K562 (cell line): Measurements from ENCODE around the gene GBF1. TPM values are rescaled to one million over a fixed set of nuclear protein-coding genes. Genes with fewer than 3 reads are reported as not detected.
A peak's percentile ranks its signal among the peaks of the same experiment; 100 is the strongest.

ENCODE experiments used
- HDGF ChIP-seq: fragments of 450-650 bp; IDR thresholded peaks from 2 replicates; pipeline ENCODE4 v1.6.1; 2016
- MGA ChIP-seq: fragments of 450-650 bp; IDR thresholded peaks from 2 replicates; pipeline ENCODE4 v1.6.1; 2016; ENCODE audit warnings: mild to moderate bottlenecking, moderate library complexity
- PCBP2 ChIP-seq: fragments of 200-400 bp; formaldehyde crosslinking; IDR thresholded peaks from 2 replicates; pipeline ENCODE4 v1.6.1; 2018; ENCODE audit warnings: low read length, low read depth, mild to moderate bottlenecking, moderate library complexity; ENCODE audit not compliant: poor library complexity, severe bottlenecking
- POLR2B ChIP-seq: fragments of 450-650 bp; IDR thresholded peaks from 2 replicates; pipeline ENCODE4 v1.6.1; 2018; ENCODE audit warnings: low read depth; ENCODE audit not compliant: partially characterized antibody
- PPARD ChIP-seq: fragments of 250-450 bp; sonication (Bioruptor Pico); IDR thresholded peaks from 2 replicates; pipeline ENCODE4 v1.8.0; 2022; ENCODE audit warnings: inconsistent platforms, mild to moderate bottlenecking, moderate library complexity
- RHOXF2B ChIP-seq: fragments of 250-450 bp; sonication (Bioruptor Pico); conservative IDR thresholded peaks from 2 replicates; pipeline ENCODE4 v1.5.1; 2021
- TAF1 ChIP-seq: IDR thresholded peaks from 2 replicates; pipeline ENCODE4 v1.6.1; 2011; ENCODE audit warnings: mild to moderate bottlenecking, low read length, moderate library complexity; ENCODE audit not compliant: insufficient read depth, control insufficient read depth, severe bottlenecking; ENCODE audit errors: extremely low read depth
- ZBTB7A ChIP-seq: IDR thresholded peaks from 2 replicates; pipeline ENCODE4 v1.6.1; 2011; ENCODE audit warnings: low read depth, mild to moderate bottlenecking, low read length, moderate library complexity, borderline replicate concordance; ENCODE audit not compliant: control insufficient read depth
- ZFP30 ChIP-seq: fragments of 250-450 bp; sonication (Bioruptor Pico); IDR thresholded peaks from 2 replicates; pipeline ENCODE4 v1.8.0; 2022; ENCODE audit warnings: moderate library complexity, mild to moderate bottlenecking, inconsistent platforms, borderline replicate concordance
- polyA plus RNA-seq, 8 experiments: library from polyadenylated mRNA; depleted of rRNA in 4 of 8; stranded (reverse) in 5 of 8; unstranded in 3 of 8; fragments of >200 nt; fragmentation: Nextera tagmentation in 2 of 8; fragmentation: Illumina TruSeq in 1 of 8; extraction: Ambion mirVana in 2 of 8; extraction: Trizol in 1 of 8; gene quantifications; 2 replicates each; pipeline versions ENCODE4 v1.2.1 to v1.2.3, GENCODE V29; 2011 to 2014; ENCODE audit warnings: inconsistent platforms in 1 of 8, missing spikeins in 1 of 8
- total RNA-seq, 7 experiments: library from RNA; depleted of rRNA in 6 of 7; stranded (reverse); fragments of >200 nt in 6 of 7; fragmentation: Illumina TruSeq in 2 of 7; extraction: Trizol in 2 of 7; gene quantifications; 2 replicates each; pipeline versions ENCODE4 v1.2.1 to v1.2.3, GENCODE V29; 2011 to 2021; ENCODE audit warnings: low replicate concordance in 1 of 7
- TF ChIP-seq, protein P1 (sequence below): sonication (generic); formaldehyde crosslinking; IDR thresholded peaks from 2 replicates; pipeline ENCODE4 v1.8.1; 2023; ENCODE audit warnings: mild to moderate bottlenecking, missing genetic modification reagents
- TF ChIP-seq, protein P2 (sequence below), 2 experiments: IDR thresholded peaks; 2 replicates each; pipeline ENCODE4 v1.6.1; 2011; ENCODE audit warnings: borderline replicate concordance in 1 of 2, control low read depth in 1 of 2, low read depth in 1 of 2, low read length in 1 of 2, mild to moderate bottlenecking in 1 of 2, mixed read lengths in 1 of 2, moderate library complexity in 1 of 2; ENCODE audit not compliant: insufficient read depth in 1 of 2, insufficient read length in 1 of 2, poor library complexity in 1 of 2, severe bottlenecking in 1 of 2; ENCODE audit errors: extremely low read depth in 1 of 2

Gene GBF1
- total and polyA plus RNA-seq, 9 of the 15 experiments (the other 6 are each of a cell fraction or from before 2014, with no cell fraction given) = 0.69 to 28.0 (median 10.3) TPM

DNA sequence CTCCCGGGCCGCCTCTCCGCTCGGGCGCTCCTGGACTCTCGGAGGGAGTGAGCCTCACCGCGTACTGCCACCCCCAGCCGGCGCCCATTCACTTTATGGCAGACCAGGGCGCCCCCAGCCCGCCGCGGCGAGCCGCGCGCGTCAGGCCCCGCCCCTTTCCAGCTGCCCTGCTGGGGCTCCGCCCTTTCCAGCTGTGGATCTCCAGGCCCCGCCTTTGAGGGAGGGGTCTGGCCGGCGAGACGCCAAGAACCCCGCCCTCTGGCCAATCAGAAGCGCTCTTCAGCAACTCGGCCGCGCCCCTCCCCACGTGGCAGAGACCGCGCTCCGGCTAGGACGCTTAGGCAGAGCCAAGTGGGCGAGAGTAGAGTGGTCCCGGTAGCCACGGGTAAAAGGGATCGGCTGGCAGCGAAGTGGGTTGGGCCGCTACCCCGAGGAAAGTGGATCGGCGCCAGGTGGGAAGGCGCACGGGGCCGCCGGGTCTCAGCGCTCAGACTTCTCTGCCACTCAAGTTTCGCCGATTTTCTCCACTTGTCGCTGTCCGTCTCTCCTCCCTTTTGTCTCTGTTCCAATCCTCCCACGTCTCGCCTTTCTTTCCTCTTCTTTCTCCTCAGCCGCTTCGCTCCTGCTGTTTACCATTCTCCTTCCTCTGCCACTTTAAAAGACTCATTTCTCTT is 3.8 kb upstream of the GBF1 start, which contains the start of gene PITX3 (continued):
- TF ChIP-seq MGA (peak; percentile 57), HDGF (no peak), TAF1 (no peak), PPARD (no peak), PCBP2 (no peak), RHOXF2B (CRISPR knock-in tag) (no peak), ZFP30 (no peak), POLR2B (no peak), ZBTB7A (peak; percentile 43; the same call in 1 of the 2 replicates)
- TF ChIP-seq, protein P1, sequence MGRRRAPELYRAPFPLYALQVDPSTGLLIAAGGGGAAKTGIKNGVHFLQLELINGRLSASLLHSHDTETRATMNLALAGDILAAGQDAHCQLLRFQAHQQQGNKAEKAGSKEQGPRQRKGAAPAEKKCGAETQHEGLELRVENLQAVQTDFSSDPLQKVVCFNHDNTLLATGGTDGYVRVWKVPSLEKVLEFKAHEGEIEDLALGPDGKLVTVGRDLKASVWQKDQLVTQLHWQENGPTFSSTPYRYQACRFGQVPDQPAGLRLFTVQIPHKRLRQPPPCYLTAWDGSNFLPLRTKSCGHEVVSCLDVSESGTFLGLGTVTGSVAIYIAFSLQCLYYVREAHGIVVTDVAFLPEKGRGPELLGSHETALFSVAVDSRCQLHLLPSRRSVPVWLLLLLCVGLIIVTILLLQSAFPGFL (CRISPR knock-in tag) = no peak
- TF ChIP-seq, protein P2, sequence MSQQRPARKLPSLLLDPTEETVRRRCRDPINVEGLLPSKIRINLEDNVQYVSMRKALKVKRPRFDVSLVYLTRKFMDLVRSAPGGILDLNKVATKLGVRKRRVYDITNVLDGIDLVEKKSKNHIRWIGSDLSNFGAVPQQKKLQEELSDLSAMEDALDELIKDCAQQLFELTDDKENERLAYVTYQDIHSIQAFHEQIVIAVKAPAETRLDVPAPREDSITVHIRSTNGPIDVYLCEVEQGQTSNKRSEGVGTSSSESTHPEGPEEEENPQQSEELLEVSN (IDR thresholded peaks at IDR 0.05; ENCODE audit: borderline replicate concordance in 1 of 2, extremely low read depth in 1 of 2, insufficient read depth in 1 of 2, insufficient read length in 1 of 2, low read depth in 1 of 2, low read length in 1 of 2, poor library complexity in 1 of 2, severe bottlenecking in 1 of 2) = peak; percentile 72 to 74
